ENCODE data around the gene STARD8.

The STARD8 gene

GRCh38 chrX:68631336-68631735 lies 16.1 kb upstream of the STARD8 start:
- no peaks in the 10 kb centered on the region for H3K36me3 ChIP-seq (ENCODE audit: insufficient read depth, low read length)
- H3K27me3 ChIP-seq (ENCODE audit: insufficient read depth, low read length) = no peaks in the 10 kb centered on the region
- TF ChIP-seq EZH2 (IDR thresholded peaks at IDR 0.05; ENCODE audit: borderline replicate concordance, low read length) = no peak
- TF ChIP-seq CTCF (IDR thresholded peaks at IDR 0.05; ENCODE audit: low read length) = no peak
- H4K20me1 ChIP-seq (ENCODE audit: insufficient read depth, low read length) = no peaks in the 10 kb centered on the region
- no peaks in the 10 kb centered on the region for H3F3A ChIP-seq (ENCODE audit: insufficient read depth, low read length)
- H3K9me3 ChIP-seq (ENCODE audit: low read length) = no peaks in the 10 kb centered on the region
- no peak overlapping the region for H3K9ac ChIP-seq (ENCODE audit: low read length)
- H3K9me2 ChIP-seq (ENCODE audit: low read depth, low read length) = no peaks in the 10 kb centered on the region
- no peaks in the 10 kb centered on the region for H3K79me2 ChIP-seq (ENCODE audit: insufficient read depth, low read length)
- no peak overlapping the region for H3K27ac ChIP-seq (ENCODE audit: low read depth, low read length, poor library complexity, severe bottlenecking)
- H2AFZ ChIP-seq (ENCODE audit: low read length) = no peak overlapping the region
- no peak overlapping the region for H3K4me3 ChIP-seq (ENCODE audit: low read depth, low read length, poor library complexity, severe bottlenecking)
- H3K4me1 ChIP-seq (ENCODE audit: insufficient read depth, low read length, severe bottlenecking) = no peaks in the 10 kb centered on the region
- H3K4me2 ChIP-seq (ENCODE audit: low read length) = no peak overlapping the region

- TF ChIP-seq CTCF (IDR thresholded peaks at IDR 0.05; ENCODE audit: low read length) (no peak), EZH2 (IDR thresholded peaks at IDR 0.05; ENCODE audit: borderline replicate concordance, low read length) (no peak)
- H3K9me3 ChIP-seq (ENCODE audit: low read length) = no peaks in the 10 kb centered on the region
- H3K79me2 ChIP-seq (ENCODE audit: insufficient read depth, low read length) = no peaks in the 10 kb centered on the region
- H3K9ac ChIP-seq (ENCODE audit: low read length) = no peak overlapping the region
- no peaks in the 10 kb centered on the region for H3F3A ChIP-seq (ENCODE audit: insufficient read depth, low read length)
- no peak overlapping the region for H3K27ac ChIP-seq (ENCODE audit: low read depth, low read length, poor library complexity, severe bottlenecking)
- H3K4me1 ChIP-seq (ENCODE audit: insufficient read depth, low read length, severe bottlenecking) = no peaks in the 10 kb centered on the region
- H4K20me1 ChIP-seq (ENCODE audit: insufficient read depth, low read length) = no peaks in the 10 kb centered on the region
- no peak overlapping the region for H2AFZ ChIP-seq (ENCODE audit: low read length)
- H3K27me3 ChIP-seq (ENCODE audit: insufficient read depth, low read length) = no peaks in the 10 kb centered on the region
- H3K4me3 ChIP-seq (ENCODE audit: low read depth, low read length, poor library complexity, severe bottlenecking) = no peak overlapping the region
- H3K36me3 ChIP-seq (ENCODE audit: insufficient read depth, low read length) = no peaks in the 10 kb centered on the region
- H3K4me2 ChIP-seq (ENCODE audit: low read length) = no peak overlapping the region
- H3K9me2 ChIP-seq (ENCODE audit: low read depth, low read length) = no peaks in the 10 kb centered on the region
Measured at GRCh38 chrX:68632491-68632890, 15.0 kb upstream of the STARD8 start.

- Histone ChIP-seq H3K36me3 (ENCODE audit: insufficient read depth, low read length) (no peaks in the 10 kb centered on the region), H3F3A (ENCODE audit: insufficient read depth, low read length) (no peaks in the 10 kb centered on the region), H3K9ac (ENCODE audit: low read length) (no peak overlapping the region), H3K4me2 (ENCODE audit: low read length) (no peak overlapping the region), H3K27me3 (ENCODE audit: insufficient read depth, low read length) (no peaks in the 10 kb centered on the region), H3K9me3 (ENCODE audit: low read length) (no peaks in the 10 kb centered on the region), H3K79me2 (ENCODE audit: insufficient read depth, low read length) (no peaks in the 10 kb centered on the region), H4K20me1 (ENCODE audit: insufficient read depth, low read length) (no peaks in the 10 kb centered on the region), H3K9me2 (ENCODE audit: low read depth, low read length) (no peaks in the 10 kb centered on the region), H3K27ac (ENCODE audit: low read depth, low read length, poor library complexity, severe bottlenecking) (no peak overlapping the region), H2AFZ (ENCODE audit: low read length) (no peak overlapping the region), H3K4me3 (ENCODE audit: low read depth, low read length, poor library complexity, severe bottlenecking) (no peak overlapping the region), H3K4me1 (ENCODE audit: insufficient read depth, low read length, severe bottlenecking) (no peaks in the 10 kb centered on the region)
- no peak for TF ChIP-seq EZH2 (IDR thresholded peaks at IDR 0.05; ENCODE audit: borderline replicate concordance, low read length)
- TF ChIP-seq CTCF (IDR thresholded peaks at IDR 0.05; ENCODE audit: low read length) = no peak
Measured at GRCh38 chrX:68633981-68634380, 13.5 kb upstream of the STARD8 start.
